Measurements from ENCODE around the gene ELF5.

ELF5 gene

GRCh38 chr11:34488855-34489557 lies 24.6 kb downstream of the ELF5 start:
- no peak for FAIRE-seq

GRCh38 chr11:34487430-34487829 lies 26.2 kb downstream of the ELF5 start:
- FAIRE-seq: no peak

- FAIRE-seq: no peak
These were observed 30.3 kb downstream of the ELF5 start for GRCh38 chr11:34483106-34483874.

GRCh38 chr11:34481307-34481706 lies 32.3 kb downstream of the ELF5 start:
- no peak for FAIRE-seq

- no peak for FAIRE-seq
These were observed 33.3 kb downstream of the ELF5 start for GRCh38 chr11:34480314-34480713.

GRCh38 chr11:34478845-34479663 lies 34.5 kb downstream of the ELF5 start:
- no peak for FAIRE-seq

- FAIRE-seq: no peak
These were observed 36.7 kb downstream of the ELF5 start for GRCh38 chr11:34476849-34477248.

GRCh38 chr11:34475656-34476055 lies 37.9 kb downstream of the ELF5 start:
- FAIRE-seq: no peak

- FAIRE-seq: no peak
These were observed 39.9 kb downstream of the ELF5 start for GRCh38 chr11:34473603-34474169.

- FAIRE-seq: no peak
These were observed 45.3 kb downstream of the ELF5 start for GRCh38 chr11:34468209-34468841.

- peak; percentile 43 for FAIRE-seq
These were observed 46.6 kb downstream of the ELF5 start for GRCh38 chr11:34466802-34467488.

- FAIRE-seq: no peak
These were observed 49.0 kb downstream of the ELF5 start for GRCh38 chr11:34464591-34465051.

GRCh38 chr11:34461215-34461614 lies 52.4 kb downstream of the ELF5 start:
- no peak for FAIRE-seq

GRCh38 chr11:34460278-34460677 lies 53.3 kb downstream of the ELF5 start:
- FAIRE-seq: no peak

- FAIRE-seq: no peak
These were observed 54.0 kb downstream of the ELF5 start for GRCh38 chr11:34459507-34460162.

- no peak for FAIRE-seq
These were observed 55.1 kb downstream of the ELF5 start for GRCh38 chr11:34458525-34458924.

GRCh38 chr11:34457607-34458006 lies 56.0 kb downstream of the ELF5 start:
- no peak for FAIRE-seq

GRCh38 chr11:34454308-34455032 lies 59.1 kb downstream of the ELF5 start:
- no peak for FAIRE-seq

- no peak for FAIRE-seq
These were observed 62.5 kb downstream of the ELF5 start for GRCh38 chr11:34451053-34451452.

- FAIRE-seq: no peak
These were observed 64.6 kb downstream of the ELF5 start for GRCh38 chr11:34449013-34449412.

Data from A204.1 (cell line).